Effector memory CD8-positive, alpha-beta T cell (primary cell): ENCODE results near the gene RPS6KA5.
"Not testable (repeated sequence)": the region's sequence is repeated elsewhere in the genome, so short reads cannot be mapped to it uniquely, and the experiment has no call there.

ENCODE experiments used
- ATAC-seq: fragments of 150-1000 bp; cut with Tn5 transposase; replicated peaks from 2 replicates; pipeline ENCODE4 v1.10.0; 2021; ENCODE audit warnings: mild to moderate bottlenecking, moderate library complexity
- DNase-seq, 3 experiments: peaks; one replicate each; pipeline ENCODE4 v3.0.0; 2021
- H3K27ac Mint-ChIP-seq, 2 donors: one replicate each; pipeline ENCODE4 v1.8.0; 2022; ENCODE audit warnings: mild to moderate bottlenecking in 2 of 2, mixed read lengths in 2 of 2, moderate library complexity in 2 of 2
- H3K27me3 Mint-ChIP-seq, 2 donors: one replicate each; pipeline ENCODE4 v1.8.0; 2022; ENCODE audit warnings: mixed read lengths in 2 of 2
- H3K36me3 Mint-ChIP-seq: one replicate; pipeline ENCODE4 v1.8.0; 2022; ENCODE audit warnings: mild to moderate bottlenecking, moderate library complexity, mixed read lengths; ENCODE audit not compliant: insufficient read depth
- H3K4me1 Mint-ChIP-seq, 2 donors: one replicate each; pipeline ENCODE4 v1.8.0; 2022; ENCODE audit warnings: low read depth in 2 of 2, mixed read lengths in 2 of 2
- H3K4me3 Mint-ChIP-seq, 2 donors: one replicate each; pipeline ENCODE4 v1.8.0; 2022; ENCODE audit warnings: mild to moderate bottlenecking in 2 of 2, mixed read lengths in 2 of 2, moderate library complexity in 2 of 2
- H3K9me3 Mint-ChIP-seq, 2 donors: one replicate each; pipeline ENCODE4 v1.8.0; 2022; ENCODE audit warnings: mixed read lengths in 2 of 2

RPS6KA5 gene

DNA sequence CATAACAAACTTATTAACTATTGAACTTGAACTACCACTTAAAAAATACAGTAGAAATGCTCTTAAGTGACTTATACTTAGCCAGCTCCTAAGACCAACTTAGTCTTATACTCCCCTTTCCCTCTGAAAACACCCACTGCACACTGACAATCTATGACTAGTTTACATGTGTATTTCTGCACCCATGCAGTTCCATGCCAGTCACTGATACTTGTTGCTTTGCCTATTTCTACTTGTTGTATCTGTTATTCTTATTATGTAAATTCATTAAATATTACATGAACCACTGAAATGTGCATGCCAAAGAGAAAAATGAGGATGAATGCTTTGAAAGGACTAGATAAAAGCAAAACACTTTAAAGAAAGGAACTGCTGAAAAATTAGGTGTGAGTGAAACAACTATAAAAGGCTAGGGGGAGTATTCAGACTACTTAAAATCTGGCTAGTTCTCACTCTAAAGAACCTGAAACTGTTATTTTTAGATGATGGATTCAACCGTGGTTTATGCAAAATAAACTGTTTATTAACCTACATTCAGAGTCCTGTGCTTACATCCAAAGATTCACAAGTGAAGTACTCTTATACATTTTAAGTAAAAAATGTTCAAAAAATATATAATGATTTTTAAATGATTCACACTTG is 74.7 kb downstream of the RPS6KA5 start:
- Mint-ChIP-seq H3K9me3 (no peaks in the 10 kb centered on the region), H3K27ac (no peak overlapping the region), H3K4me1 (peaks cover 7 to 10% of the 10 kb centered on the region in 2 donors), H3K27me3 (no peaks in the 10 kb centered on the region), H3K4me3 (no peak overlapping the region), H3K36me3 (peaks cover 3% of the 10 kb centered on the region)
- ATAC-seq: no peak
- no peak for DNase-seq

DNA sequence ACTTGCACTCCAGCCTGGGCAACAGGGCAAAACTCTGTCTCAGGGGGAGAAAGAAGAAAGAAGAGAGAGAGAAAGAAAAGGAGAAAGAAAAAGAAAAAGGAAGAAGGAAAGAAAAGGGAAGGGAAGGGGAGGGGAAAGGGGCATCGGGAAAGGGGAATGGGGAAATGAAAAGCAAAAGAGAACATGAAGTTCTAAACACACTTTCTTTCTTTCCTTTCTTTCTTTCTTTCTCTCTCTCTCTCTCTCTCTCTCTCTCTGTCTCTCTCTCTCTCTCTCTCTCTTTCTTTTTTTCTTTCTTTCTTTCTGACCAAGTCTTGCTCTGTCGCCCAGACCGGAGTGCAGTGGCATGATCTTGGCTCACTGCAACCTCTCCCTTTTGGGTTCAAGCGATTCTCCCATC is 76.9 kb downstream of the RPS6KA5 start:
- Mint-ChIP-seq H3K9me3 (no peaks in the 10 kb centered on the region), H3K4me3 (no peak overlapping the region), H3K36me3 (peaks cover 3% of the 10 kb centered on the region), H3K27me3 (no peaks in the 10 kb centered on the region), H3K4me1 (peaks cover 4 to 5% of the 10 kb centered on the region in 2 donors), H3K27ac (peak overlapping the region; percentile 78 to 84)
- DNase-seq (no peak), ATAC-seq (no peak)

DNA sequence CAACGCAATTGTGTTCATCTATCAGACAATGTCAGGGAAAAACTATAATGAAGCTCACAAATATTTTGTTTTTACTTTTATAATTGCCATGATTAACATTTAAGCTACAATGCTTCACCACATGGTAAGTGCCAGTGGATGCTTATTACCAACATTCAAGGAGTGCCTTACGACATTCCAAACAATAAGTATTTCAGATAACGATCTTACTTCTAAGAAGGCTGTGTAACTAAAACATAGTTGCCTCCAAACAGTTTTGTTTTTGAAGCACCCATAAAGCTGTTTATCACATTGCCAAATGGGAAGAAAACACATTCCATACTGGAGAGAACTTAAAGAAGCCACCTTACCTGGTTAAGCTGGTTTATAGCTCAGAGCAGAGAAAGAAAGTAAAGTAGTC is 78.8 kb downstream of the RPS6KA5 start:
- ATAC-seq (no peak), DNase-seq (no peak)
- Mint-ChIP-seq H3K27me3 (no peaks in the 10 kb centered on the region), H3K36me3 (peaks cover 12% of the 10 kb centered on the region), H3K4me3 (no peak overlapping the region), H3K4me1 (peaks cover under 1 to 5% of the 10 kb centered on the region in 2 donors), H3K27ac (no peak overlapping the region), H3K9me3 (no peaks in the 10 kb centered on the region)

- not testable (repeated sequence) for H3K4me1 Mint-ChIP-seq, H3K4me3 Mint-ChIP-seq, H3K27me3 Mint-ChIP-seq, H3K27ac Mint-ChIP-seq, DNase-seq, ATAC-seq, H3K9me3 Mint-ChIP-seq
- H3K36me3 Mint-ChIP-seq: peaks cover 16% of the 10 kb centered on the region
These were observed 79.8 kb downstream of the RPS6KA5 start for GRCh38 chr14:90980636-90981035.

GRCh38 chr14:90979515-90979914 is 80.9 kb downstream of the RPS6KA5 start:
- Mint-ChIP-seq H3K4me3 (no peak overlapping the region), H3K4me1 (peaks cover 0 to 4% of the 10 kb centered on the region in 2 donors), H3K36me3 (peaks cover 19% of the 10 kb centered on the region), H3K9me3 (no peaks in the 10 kb centered on the region), H3K27ac (no peak overlapping the region), H3K27me3 (no peaks in the 10 kb centered on the region)
- DNase-seq (no peak), ATAC-seq (no peak)

- Mint-ChIP-seq H3K36me3 (peaks cover 18% of the 10 kb centered on the region), H3K27me3 (no peaks in the 10 kb centered on the region), H3K4me1 (peaks cover 0 to 8% of the 10 kb centered on the region in 2 donors), H3K9me3 (no peaks in the 10 kb centered on the region), H3K4me3 (no peak overlapping the region), H3K27ac (no peak overlapping the region)
- DNase-seq: no peak
- ATAC-seq: no peak
These were observed 84.3 kb downstream of the RPS6KA5 start for GRCh38 chr14:90976101-90976500.

- H3K4me3 Mint-ChIP-seq: no peak overlapping the region
- peaks cover 10% of the 10 kb centered on the region for H3K36me3 Mint-ChIP-seq
- no peak overlapping the region for H3K27ac Mint-ChIP-seq
These were observed 88.8 kb downstream of the RPS6KA5 start for GRCh38 chr14:90971687-90972086.

DNA sequence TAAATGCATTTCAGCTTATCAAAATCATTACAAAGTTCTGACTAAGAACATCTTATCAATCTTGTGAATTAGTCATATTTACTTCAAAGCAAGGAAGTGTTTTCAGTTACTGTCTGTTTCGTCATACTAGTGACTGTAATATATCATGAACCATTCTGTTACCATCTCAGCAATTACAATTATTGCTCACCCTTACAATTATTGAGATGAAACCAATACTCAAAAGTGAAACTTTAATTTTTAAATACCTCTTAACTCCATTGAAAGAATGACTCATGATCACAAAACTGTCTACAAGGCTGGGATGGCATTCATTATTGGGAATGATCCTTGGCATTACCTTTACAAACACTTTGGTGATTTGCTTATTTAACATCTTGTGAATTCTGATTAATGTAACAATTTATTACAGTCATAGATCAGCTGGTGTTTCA is 90.3 kb downstream of the RPS6KA5 start:
- no peak for ATAC-seq
- H3K4me1 Mint-ChIP-seq: peaks cover 7 to 20% of the 10 kb centered on the region in 2 donors
- DNase-seq: no peak
- H3K27me3 Mint-ChIP-seq: no peaks in the 10 kb centered on the region
- peaks cover 8% of the 10 kb centered on the region for H3K36me3 Mint-ChIP-seq
- H3K27ac Mint-ChIP-seq: peak overlapping the region in 1 of 2 donors; percentile 61
- H3K9me3 Mint-ChIP-seq: no peaks in the 10 kb centered on the region
- no peak overlapping the region for H3K4me3 Mint-ChIP-seq

More at GRCh38 chr14:90971687-90972086, 88.8 kb downstream of the RPS6KA5 start:
- Mint-ChIP-seq H3K9me3 (no peaks in the 10 kb centered on the region), H3K4me1 (peaks cover 7 to 11% of the 10 kb centered on the region in 2 donors), H3K27me3 (no peaks in the 10 kb centered on the region)
- DNase-seq (no peak), ATAC-seq (no peak)

- H3K36me3 Mint-ChIP-seq: peaks cover 7% of the 10 kb centered on the region
- H3K27ac Mint-ChIP-seq: peak overlapping the region in 1 of 2 donors; percentile 61
- no peaks in the 10 kb centered on the region for H3K27me3 Mint-ChIP-seq
- no peak overlapping the region for H3K4me3 Mint-ChIP-seq
- no peak for ATAC-seq
- no peak for DNase-seq
- peaks cover 7 to 21% of the 10 kb centered on the region in 2 donors for H3K4me1 Mint-ChIP-seq
- H3K9me3 Mint-ChIP-seq: no peaks in the 10 kb centered on the region
These were observed 90.8 kb downstream of the RPS6KA5 start for GRCh38 chr14:90969531-90970166.

GRCh38 chr14:90968025-90968424 is 92.4 kb downstream of the RPS6KA5 start:
- Mint-ChIP-seq H3K36me3 (peaks cover 9% of the 10 kb centered on the region), H3K4me3 (no peak overlapping the region), H3K4me1 (peaks cover 7 to 21% of the 10 kb centered on the region in 2 donors), H3K27me3 (no peaks in the 10 kb centered on the region), H3K27ac (no peak overlapping the region), H3K9me3 (no peaks in the 10 kb centered on the region)
- DNase-seq (no peak), ATAC-seq (no peak)

DNA sequence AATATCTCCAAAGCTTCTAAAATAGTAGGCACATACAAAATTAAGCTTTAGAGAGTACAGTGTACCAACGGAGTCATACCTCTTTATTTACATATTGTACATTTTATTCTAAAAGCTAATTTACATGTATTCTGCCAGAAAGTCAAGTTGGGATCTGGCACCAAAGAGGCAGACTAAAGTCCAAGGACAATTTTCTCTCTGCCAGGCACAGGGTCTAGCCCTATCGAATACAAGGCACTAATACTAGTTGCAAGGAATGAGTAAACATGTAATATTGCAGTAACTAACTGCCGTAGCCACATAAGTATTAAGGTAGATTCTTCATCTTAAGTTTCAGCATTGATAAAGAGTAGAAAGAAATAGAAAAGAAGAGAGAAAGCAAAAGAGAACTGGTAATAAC is 93.9 kb downstream of the RPS6KA5 start:
- no peak overlapping the region for H3K4me3 Mint-ChIP-seq
- no peaks in the 10 kb centered on the region for H3K9me3 Mint-ChIP-seq
- peaks cover 9% of the 10 kb centered on the region for H3K36me3 Mint-ChIP-seq
- DNase-seq (no peak), ATAC-seq (no peak)
- H3K4me1 Mint-ChIP-seq: peaks cover 7 to 18% of the 10 kb centered on the region in 2 donors
- no peaks in the 10 kb centered on the region for H3K27me3 Mint-ChIP-seq
- H3K27ac Mint-ChIP-seq: no peak overlapping the region

- H3K27ac Mint-ChIP-seq: peak overlapping the region in 1 of 2 donors; percentile 79
- no peak for DNase-seq
- peaks cover 9% of the 10 kb centered on the region for H3K36me3 Mint-ChIP-seq
- no peak overlapping the region for H3K4me3 Mint-ChIP-seq
- no peaks in the 10 kb centered on the region for H3K9me3 Mint-ChIP-seq
- H3K4me1 Mint-ChIP-seq: peaks cover 7 to 16% of the 10 kb centered on the region in 2 donors
- no peaks in the 10 kb centered on the region for H3K27me3 Mint-ChIP-seq
- no peak for ATAC-seq
These were observed 94.7 kb downstream of the RPS6KA5 start for GRCh38 chr14:90965765-90966164.

DNA sequence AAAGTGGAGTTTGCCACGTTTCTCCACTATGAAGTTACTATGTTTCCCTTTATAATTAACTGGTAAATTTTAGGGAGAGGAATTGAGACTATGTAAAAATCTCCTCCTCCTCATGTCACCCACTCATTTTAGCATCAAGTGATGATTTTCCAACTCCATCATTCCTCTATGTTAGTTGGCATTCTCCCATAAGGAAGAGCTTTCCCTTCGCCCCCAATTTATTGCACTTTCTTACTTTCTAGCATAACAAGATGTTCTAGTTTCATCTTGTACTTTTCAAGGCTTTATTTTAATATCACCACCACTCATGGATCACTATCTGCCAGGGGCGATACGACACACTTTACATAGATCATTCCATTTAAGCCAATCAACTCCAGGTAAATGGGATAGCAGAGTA is 97.1 kb downstream of the RPS6KA5 start:
- DNase-seq (no peak), ATAC-seq (no peak)
- Mint-ChIP-seq H3K4me3 (no peak overlapping the region), H3K9me3 (no peaks in the 10 kb centered on the region), H3K36me3 (peaks cover 9% of the 10 kb centered on the region), H3K27ac (no peak overlapping the region), H3K4me1 (peaks cover 2 to 10% of the 10 kb centered on the region in 2 donors), H3K27me3 (no peaks in the 10 kb centered on the region)

GRCh38 chr14:90962505-90963109 is 97.8 kb downstream of the RPS6KA5 start:
- Mint-ChIP-seq H3K27me3 (no peaks in the 10 kb centered on the region), H3K4me3 (no peak overlapping the region), H3K4me1 (peaks cover 0 to 10% of the 10 kb centered on the region in 2 donors), H3K27ac (no peak overlapping the region), H3K36me3 (peaks cover 9% of the 10 kb centered on the region), H3K9me3 (no peaks in the 10 kb centered on the region)
- DNase-seq (no peak), ATAC-seq (no peak)
